GM12878 (cell line): Measurements from ENCODE around the gene TBC1D2B. TPM values are rescaled to one million over a fixed set of nuclear protein-coding genes. Genes with fewer than 3 reads are reported as not detected.

Experiments
- ASH2L ChIP-seq: fragments of 300-600, 200-600 bp; sonication (generic); IDR thresholded peaks from 2 replicates; pipeline ENCODE4 v1.6.1; 2017; ENCODE audit warnings: low read depth, mild to moderate bottlenecking, borderline replicate concordance
- BCL11A ChIP-seq: IDR thresholded peaks from 2 replicates; pipeline ENCODE4 v1.6.1; 2011; ENCODE audit warnings: low read depth, low read length
- CEBPB ChIP-seq, 2 experiments: fragments of 150-350 bp in 1 of 2; IDR thresholded peaks; 2 replicates each; pipeline ENCODE4 v1.6.1; 2012 to 2014; ENCODE audit warnings: low read depth in 2 of 2, low read length in 2 of 2, borderline replicate concordance in 1 of 2, inconsistent platforms in 1 of 2
- CREB1 ChIP-seq: IDR thresholded peaks from 2 replicates; pipeline ENCODE4 v1.6.1; 2012; ENCODE audit warnings: low read depth, mild to moderate bottlenecking, inconsistent platforms
- CREM ChIP-seq: IDR thresholded peaks from 2 replicates; pipeline ENCODE4 v1.6.1; 2014; ENCODE audit warnings: antibody characterized with exemption, low read depth
- ZBED1 ChIP-seq: IDR thresholded peaks from 2 replicates; pipeline ENCODE4 v1.6.1; 2016; ENCODE audit warnings: borderline replicate concordance
- ZNF384 ChIP-seq: IDR thresholded peaks from 2 replicates; pipeline ENCODE4 v1.6.1; 2012; ENCODE audit warnings: low read depth, mild to moderate bottlenecking, low read length, improper control_type of control experiment, borderline replicate concordance
- polyA plus RNA-seq, 11 experiments: library from polyadenylated mRNA; depleted of rRNA in 4 of 11; unstranded in 6 of 11; stranded (reverse) in 5 of 11; fragments of >200 nt; fragmentation: Nextera tagmentation in 4 of 11; fragmentation: Illumina TruSeq in 1 of 11; extraction: Ambion mirVana in 4 of 11; extraction: Trizol in 1 of 11; gene quantifications; 1 replicate in 1 of 11; 2 replicates in 10 of 11; pipeline versions ENCODE4 v1.2.1 to v1.2.3, GENCODE V29; 2011 to 2016; ENCODE audit warnings: inconsistent platforms in 2 of 11, missing spikeins in 2 of 11, low read depth in 1 of 11
- total RNA-seq, 4 experiments: library from RNA; depleted of rRNA in 3 of 4; stranded (reverse); fragments of >200 nt in 3 of 4; fragmentation: Illumina TruSeq in 1 of 4; extraction: Trizol in 1 of 4; gene quantifications; 2 replicates each; pipeline versions ENCODE4 v1.2.1 to v1.2.3, GENCODE V29; 2013 to 2021
- TF ChIP-seq, protein P1 (sequence below): fragments of 450-650 bp; formaldehyde crosslinking; IDR thresholded peaks from 2 replicates; pipeline ENCODE4 v1.4.0; 2022; ENCODE audit warnings: mild to moderate bottlenecking, moderate library complexity
- TF ChIP-seq, protein P2 (sequence below): fragments of 450-650 bp; IDR thresholded peaks from 2 replicates; pipeline ENCODE4 v1.6.1; 2016; ENCODE audit warnings: mild to moderate bottlenecking

The TBC1D2B gene
- total and polyA plus RNA-seq, 10 of the 15 experiments (the other 5 are each of a cell fraction or from before 2014, with no cell fraction given), result 1.3 to 53.4 (median 19.4) TPM

DNA sequence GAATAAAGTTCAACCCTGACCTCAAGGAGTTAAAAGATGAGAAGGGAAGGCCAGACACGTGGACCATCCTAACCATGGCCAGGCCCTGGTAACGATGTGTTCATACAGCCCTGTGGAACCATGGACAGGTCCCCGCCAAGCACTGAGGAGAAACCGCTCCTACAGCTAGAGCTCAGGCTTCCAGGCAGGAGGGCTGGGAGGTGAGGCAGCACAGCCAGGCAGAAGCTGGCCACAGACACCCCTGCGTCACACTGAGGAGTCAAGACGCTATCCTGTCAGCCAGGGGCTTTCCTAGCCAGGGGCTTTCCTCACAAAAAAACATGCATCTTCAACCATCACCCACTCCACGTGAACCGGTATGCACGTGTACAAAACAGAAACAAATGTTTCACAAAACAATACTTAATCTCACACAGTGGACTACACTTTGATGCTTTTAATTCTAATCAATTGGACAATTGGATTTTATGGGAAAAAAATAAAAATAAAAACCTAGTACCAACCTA is 73.2 kb downstream of the TBC1D2B start (continued):
- TF ChIP-seq CEBPB (IDR thresholded peaks at IDR 0.05; ENCODE audit: borderline replicate concordance in 1 of 2, low read depth in 2 of 2, low read length in 2 of 2) (no peak), ZBED1 (no peak), CREM (peak; percentile 70; the same call in 1 of the 2 replicates), CREB1 (peak; percentile 85), ZNF384 (peak; percentile 15; the same call in 1 of the 2 replicates), ASH2L (no peak), BCL11A (no peak)
- TF ChIP-seq, protein P1, sequence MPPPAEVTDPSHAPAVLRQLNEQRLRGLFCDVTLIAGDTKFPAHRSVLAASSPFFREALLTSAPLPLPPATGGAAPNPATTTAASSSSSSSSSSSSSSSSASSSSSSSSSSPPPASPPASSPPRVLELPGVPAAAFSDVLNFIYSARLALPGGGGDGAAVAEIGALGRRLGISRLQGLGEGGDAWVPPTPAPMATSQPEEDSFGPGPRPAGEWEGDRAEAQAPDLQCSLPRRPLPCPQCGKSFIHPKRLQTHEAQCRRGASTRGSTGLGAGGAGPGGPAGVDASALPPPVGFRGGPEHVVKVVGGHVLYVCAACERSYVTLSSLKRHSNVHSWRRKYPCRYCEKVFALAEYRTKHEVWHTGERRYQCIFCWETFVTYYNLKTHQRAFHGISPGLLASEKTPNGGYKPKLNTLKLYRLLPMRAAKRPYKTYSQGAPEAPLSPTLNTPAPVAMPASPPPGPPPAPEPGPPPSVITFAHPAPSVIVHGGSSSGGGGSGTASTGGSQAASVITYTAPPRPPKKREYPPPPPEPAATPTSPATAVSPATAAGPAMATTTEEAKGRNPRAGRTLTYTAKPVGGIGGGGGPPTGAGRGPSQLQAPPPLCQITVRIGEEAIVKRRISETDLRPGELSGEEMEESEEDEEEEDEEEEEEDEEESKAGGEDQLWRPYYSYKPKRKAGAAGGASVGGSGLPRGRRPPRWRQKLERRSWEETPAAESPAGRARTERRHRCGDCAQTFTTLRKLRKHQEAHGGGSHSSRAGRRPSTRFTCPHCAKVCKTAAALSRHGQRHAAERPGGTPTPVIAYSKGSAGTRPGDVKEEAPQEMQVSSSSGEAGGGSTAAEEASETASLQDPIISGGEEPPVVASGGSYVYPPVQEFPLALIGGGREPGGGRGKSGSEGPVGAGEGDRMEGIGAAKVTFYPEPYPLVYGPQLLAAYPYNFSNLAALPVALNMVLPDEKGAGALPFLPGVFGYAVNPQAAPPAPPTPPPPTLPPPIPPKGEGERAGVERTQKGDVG (CRISPR knock-in tag), result no peak
- TF ChIP-seq, protein P2, sequence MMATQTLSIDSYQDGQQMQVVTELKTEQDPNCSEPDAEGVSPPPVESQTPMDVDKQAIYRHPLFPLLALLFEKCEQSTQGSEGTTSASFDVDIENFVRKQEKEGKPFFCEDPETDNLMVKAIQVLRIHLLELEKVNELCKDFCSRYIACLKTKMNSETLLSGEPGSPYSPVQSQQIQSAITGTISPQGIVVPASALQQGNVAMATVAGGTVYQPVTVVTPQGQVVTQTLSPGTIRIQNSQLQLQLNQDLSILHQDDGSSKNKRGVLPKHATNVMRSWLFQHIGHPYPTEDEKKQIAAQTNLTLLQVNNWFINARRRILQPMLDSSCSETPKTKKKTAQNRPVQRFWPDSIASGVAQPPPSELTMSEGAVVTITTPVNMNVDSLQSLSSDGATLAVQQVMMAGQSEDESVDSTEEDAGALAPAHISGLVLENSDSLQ, result peak; percentile 38; the same call in 1 of the 2 replicates
